Osteocyte (in vitro differentiated cells): Measurements from ENCODE around the gene OR8K3. TPM values are rescaled to one million over a fixed set of nuclear protein-coding genes. Genes with fewer than 3 reads are reported as not detected.

ENCODE experiments used
- DNase-seq: peaks from one replicate; pipeline ENCODE4 v3.0.0; 2021; ENCODE audit warnings: mixed read lengths; ENCODE audit not compliant: unreplicated experiment; ENCODE audit errors: extremely low spot score
- H3K27ac Mint-ChIP-seq: one replicate; pipeline ENCODE4 v1.8.0; 2021; ENCODE audit warnings: mild to moderate bottlenecking, mixed read lengths; ENCODE audit not compliant: unreplicated experiment
- H3K27me3 Mint-ChIP-seq: one replicate; pipeline ENCODE4 v1.8.0; 2021; ENCODE audit warnings: mixed read lengths; ENCODE audit not compliant: unreplicated experiment
- H3K36me3 Mint-ChIP-seq: one replicate; pipeline ENCODE4 v1.8.0; 2021; ENCODE audit warnings: mixed read lengths; ENCODE audit not compliant: unreplicated experiment
- H3K4me1 Mint-ChIP-seq: one replicate; pipeline ENCODE4 v1.8.0; 2021; ENCODE audit warnings: mixed read lengths; ENCODE audit not compliant: unreplicated experiment
- H3K4me3 Mint-ChIP-seq: one replicate; pipeline ENCODE4 v1.8.0; 2021; ENCODE audit warnings: mild to moderate bottlenecking, moderate library complexity, mixed read lengths; ENCODE audit not compliant: unreplicated experiment
- H3K9me3 Mint-ChIP-seq: one replicate; pipeline ENCODE4 v1.8.0; 2021; ENCODE audit warnings: mixed read lengths; ENCODE audit not compliant: unreplicated experiment
- CTCF ChIP-seq: fragments of 200-600 bp; sonication (generic); IDR thresholded peaks from 2 replicates; pipeline ENCODE4 v1.5.0; 2021; ENCODE audit warnings: antibody characterized with exemption, mild to moderate bottlenecking, moderate library complexity
- total RNA-seq: library from RNA; stranded (reverse); gene quantifications from 2 replicates; pipeline ENCODE4 v1.2.1, GENCODE V29; 2021

OR8K3 gene
- total RNA-seq, 1 donor from 2014 or later: not detected

GRCh38 chr11:56307836-56308235, 7.1 kb upstream of the OR8K3 start:
- Mint-ChIP-seq H3K27me3 (no peaks in the 10 kb centered on the region), H3K27ac (no peak overlapping the region), H3K36me3 (no peaks in the 10 kb centered on the region), H3K9me3 (peaks cover 43% of the 10 kb centered on the region), H3K4me1 (no peaks in the 10 kb centered on the region), H3K4me3 (no peak overlapping the region)
- TF ChIP-seq CTCF: no peak
- no peak for DNase-seq

- Mint-ChIP-seq H3K36me3 (no peaks in the 10 kb centered on the region), H3K9me3 (peaks cover 14% of the 10 kb centered on the region), H3K27me3 (no peaks in the 10 kb centered on the region), H3K4me3 (no peak overlapping the region), H3K27ac (no peak overlapping the region), H3K4me1 (no peaks in the 10 kb centered on the region)
- no peak for TF ChIP-seq CTCF
- DNase-seq: no peak
Measured at GRCh38 chr11:56331861-56332491, 17.0 kb downstream of the OR8K3 start.

- Mint-ChIP-seq H3K27ac (no peak overlapping the region), H3K27me3 (no peaks in the 10 kb centered on the region)
Measured at GRCh38 chr11:56333156-56333555, 18.2 kb downstream of the OR8K3 start.

GRCh38 chr11:56340289-56340688, 25.3 kb downstream of the OR8K3 start:
- H3K27ac Mint-ChIP-seq: no peak overlapping the region
- no peak for DNase-seq
- no peaks in the 10 kb centered on the region for H3K4me1 Mint-ChIP-seq
- no peak for TF ChIP-seq CTCF
- H3K36me3 Mint-ChIP-seq: no peaks in the 10 kb centered on the region
- no peaks in the 10 kb centered on the region for H3K27me3 Mint-ChIP-seq
- peaks cover 55% of the 10 kb centered on the region for H3K9me3 Mint-ChIP-seq
- H3K4me3 Mint-ChIP-seq: no peak overlapping the region

More at GRCh38 chr11:56333156-56333555, 18.2 kb downstream of the OR8K3 start:
- no peak for DNase-seq
- no peak for TF ChIP-seq CTCF
- Mint-ChIP-seq H3K4me3 (no peak overlapping the region), H3K36me3 (no peaks in the 10 kb centered on the region), H3K4me1 (no peaks in the 10 kb centered on the region), H3K9me3 (peaks cover 9% of the 10 kb centered on the region)

- no peak for DNase-seq
- H3K27ac Mint-ChIP-seq: no peak within 1 kb of the TSS
- H3K4me3 Mint-ChIP-seq: no peak within 1 kb of the TSS
- H3K36me3 Mint-ChIP-seq: no peaks in the 10 kb centered on the region
- H3K4me1 Mint-ChIP-seq: no peaks in the 10 kb centered on the region
- no peaks in the 10 kb centered on the region for H3K27me3 Mint-ChIP-seq
- TF ChIP-seq CTCF: no peak
- H3K9me3 Mint-ChIP-seq: peaks cover 29% of the 10 kb centered on the region
Measured at GRCh38 chr11:56345739-56346138, 30.8 kb downstream of the OR8K3 start, which contains the start of gene OR8K1. OR8K1 (plus strand) TSS chr11:56346039; CDS start chr11:56346039, 0 bp downstream.
